ENCODE data around the gene TFDP2. TPM values are rescaled to one million over a fixed set of nuclear protein-coding genes. Genes with fewer than 3 reads are reported as not detected.

TFDP2 gene
- total and polyA plus RNA-seq, 2 donors (not counting 1 experiment from before 2014, with no cell fraction given), result 5.5 to 31.7 TPM

DNA sequence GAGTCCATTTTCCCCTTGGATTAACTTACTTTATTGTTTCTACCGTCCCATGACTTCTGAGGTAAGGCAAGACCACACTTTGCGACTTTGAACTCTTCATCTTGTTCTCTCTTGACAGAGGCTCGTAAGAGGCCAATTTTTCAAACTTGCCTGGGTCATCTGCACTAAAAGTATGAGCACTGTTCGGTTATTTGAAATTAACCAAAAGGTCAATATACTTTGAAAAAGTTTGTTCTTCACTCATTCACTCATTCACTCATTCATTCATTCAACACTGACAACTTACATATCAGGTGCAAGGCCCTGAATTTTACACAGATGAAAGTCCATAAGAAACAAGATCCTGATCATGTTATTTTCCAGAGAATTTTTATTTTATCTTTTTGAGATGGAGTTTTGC lies 215.0 kb downstream of the TFDP2 start:
- no peak for TF ChIP-seq EZH2 (IDR thresholded peaks at IDR 0.05; ENCODE audit: borderline replicate concordance, insufficient read depth, low read depth, low read length, poor library complexity, severe bottlenecking)
- TF ChIP-seq CTCF (IDR thresholded peaks at IDR 0.05), result no peak

DNA sequence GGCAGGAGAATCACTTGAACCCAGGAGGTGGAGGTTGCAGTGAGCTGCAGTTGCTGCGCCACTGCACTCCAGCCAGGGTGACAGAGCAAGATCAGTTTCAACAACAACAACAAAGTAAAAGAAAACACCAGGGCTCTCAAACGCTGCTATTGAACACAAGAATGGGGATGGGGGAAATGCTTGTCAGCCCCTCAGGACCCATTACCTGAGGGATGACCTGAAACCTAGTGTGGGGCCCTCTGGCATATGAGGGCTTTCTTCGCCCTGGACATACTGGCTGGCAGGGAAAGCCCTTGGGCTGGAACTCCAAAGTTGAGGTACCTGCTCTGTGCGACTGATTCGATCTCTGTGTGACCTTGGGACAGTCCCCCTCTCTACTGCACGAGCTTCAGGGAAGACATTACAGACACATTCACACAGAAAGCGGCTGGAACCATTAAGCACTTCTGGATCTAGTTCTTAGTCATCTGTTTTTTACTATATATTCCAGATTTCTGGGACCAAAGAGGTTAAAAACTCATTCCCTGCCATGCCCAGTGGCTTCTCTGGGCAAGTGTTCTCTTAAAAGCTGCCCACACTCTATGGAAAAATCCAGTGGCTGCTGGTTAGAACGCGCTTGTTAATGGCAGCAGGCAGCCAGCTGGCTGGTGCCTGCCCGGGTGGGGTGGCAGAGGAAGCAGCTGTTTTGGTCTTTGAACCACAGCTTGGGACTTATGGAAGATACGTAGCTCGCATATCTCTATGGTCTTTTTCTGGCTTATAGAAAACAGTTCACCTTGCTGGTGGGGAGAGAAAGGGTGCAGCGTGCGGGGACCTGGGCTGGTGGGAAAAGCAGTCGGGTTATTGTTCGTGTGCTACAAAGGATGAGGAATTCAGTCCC lies 215.7 kb downstream of the TFDP2 start:
- no peaks in the 10 kb centered on the region for H4K20me1 ChIP-seq (ENCODE audit: control insufficient read depth, insufficient read depth, low read length, poor library complexity, severe bottlenecking)
- H3K9me3 ChIP-seq (ENCODE audit: control extremely low read depth in 1 of 3, control insufficient read depth in 2 of 3, insufficient read depth in 1 of 3, low read length in 2 of 3), result peaks cover 0 to 3% (median 0%) of the 10 kb centered on the region in 3 donors
- WGBS (ENCODE audit: insufficient coverage), result 54% methylated on average over 11 of the region's 16 CpGs
- no peaks in the 10 kb centered on the region for H3K4me1 ChIP-seq (ENCODE audit: control insufficient read depth in 2 of 2, insufficient read depth in 2 of 2, low read length in 2 of 2)
- H3K79me2 ChIP-seq (ENCODE audit: control insufficient read depth, insufficient read depth, low read length), result no peaks in the 10 kb centered on the region
- ATAC-seq (ENCODE audit: low read depth) (no peak), DNase-seq (no peak)
- CTCF ChIA-PET, result interaction anchor here (1.3 kb wide), 1 partner anchor 21 kb away, joined by 3 read pairs; no protein-coding TSS in a partner anchor
- no peak overlapping the region for H3K4me2 ChIP-seq (replicated peaks; ENCODE audit: low read depth, low read length, poor library complexity, severe bottlenecking)
- no peak overlapping the region for H3K27ac ChIP-seq (ENCODE audit: low read length in 2 of 2)
- Mint-ChIP-seq H3K4me3 (no peak overlapping the region), H3K9me3 (ENCODE audit: insufficient read depth) (no peaks in the 10 kb centered on the region), H3K27ac (no peak overlapping the region), H3K27me3 (no peaks in the 10 kb centered on the region), H3K4me1 (no peaks in the 10 kb centered on the region)
- no peak overlapping the region for H2AFZ ChIP-seq (ENCODE audit: insufficient read depth, low read depth, low read length, poor library complexity, severe bottlenecking)
- H3K9ac ChIP-seq (ENCODE audit: low read length), result no peak overlapping the region
- intact Hi-C loops (cut with micrococcal nuclease), result no loop called here
- no peak overlapping the region for H3K4me3 ChIP-seq (ENCODE audit: control extremely low read depth in 1 of 5, extremely low read depth in 1 of 5, insufficient read depth in 1 of 5, low read depth in 2 of 5, low read length in 4 of 5)
- no peaks in the 10 kb centered on the region for H3K27me3 ChIP-seq (replicated peaks in 1 of 4; ENCODE audit: control extremely low read depth in 1 of 4, control insufficient read depth in 3 of 4, insufficient read depth in 4 of 4, low read length in 3 of 4)
- H3K36me3 ChIP-seq (replicated peaks in 1 of 2; ENCODE audit: control extremely low read depth in 1 of 2, control insufficient read depth in 1 of 2, extremely low read depth in 1 of 2, insufficient read depth in 2 of 2, low read length in 1 of 2), result no peaks in the 10 kb centered on the region
- POLR2A ChIA-PET, result no interaction called here
- TF ChIP-seq EZH2 (IDR thresholded peaks at IDR 0.05; ENCODE audit: borderline replicate concordance, insufficient read depth, low read depth, low read length, poor library complexity, severe bottlenecking) (no peak), CTCF (IDR thresholded peaks at IDR 0.05) (no peak)

More for the DNA sequence above, 215.0 kb downstream of the TFDP2 start:
- H3K27ac ChIP-seq (ENCODE audit: low read length in 2 of 2), result no peak overlapping the region
- H3K4me1 Mint-ChIP-seq, result no peaks in the 10 kb centered on the region
- no peaks in the 10 kb centered on the region for H3K79me2 ChIP-seq (ENCODE audit: control insufficient read depth, insufficient read depth, low read length)
- no peak overlapping the region for H3K9ac ChIP-seq (ENCODE audit: low read length)
- H4K20me1 ChIP-seq (ENCODE audit: control insufficient read depth, insufficient read depth, low read length, poor library complexity, severe bottlenecking), result no peaks in the 10 kb centered on the region
- ChIA-PET POLR2A (no interaction called here), CTCF (interaction anchor here (1.3 kb wide), 1 partner anchor 21 kb away, joined by 3 read pairs; no protein-coding TSS in a partner anchor)
- no peaks in the 10 kb centered on the region for H3K4me1 ChIP-seq (ENCODE audit: control insufficient read depth in 2 of 2, insufficient read depth in 2 of 2, low read length in 2 of 2)
- H3K4me3 ChIP-seq (ENCODE audit: control extremely low read depth in 1 of 5, extremely low read depth in 1 of 5, insufficient read depth in 1 of 5, low read depth in 2 of 5, low read length in 4 of 5), result no peak overlapping the region
- H3K9me3 ChIP-seq (ENCODE audit: control extremely low read depth in 1 of 3, control insufficient read depth in 2 of 3, insufficient read depth in 1 of 3, low read length in 2 of 3), result peaks cover 0 to 3% (median 0%) of the 10 kb centered on the region in 3 donors
- no peaks in the 10 kb centered on the region for H3K27me3 ChIP-seq (replicated peaks in 1 of 4; ENCODE audit: control extremely low read depth in 1 of 4, control insufficient read depth in 3 of 4, insufficient read depth in 4 of 4, low read length in 3 of 4)
- DNase-seq (no peak), ATAC-seq (ENCODE audit: low read depth) (no peak)
- no peak overlapping the region for H3K4me3 Mint-ChIP-seq
- H3K9me3 Mint-ChIP-seq (ENCODE audit: insufficient read depth), result no peaks in the 10 kb centered on the region
- H3K27me3 Mint-ChIP-seq, result no peaks in the 10 kb centered on the region
- no peak overlapping the region for H3K4me2 ChIP-seq (replicated peaks; ENCODE audit: low read depth, low read length, poor library complexity, severe bottlenecking)
- no peak overlapping the region for H2AFZ ChIP-seq (ENCODE audit: insufficient read depth, low read depth, low read length, poor library complexity, severe bottlenecking)
- WGBS (ENCODE audit: insufficient coverage), result 100% methylated on average over 3 of the region's 4 CpGs
- intact Hi-C loops (cut with micrococcal nuclease), result no loop called here
- H3K36me3 ChIP-seq (replicated peaks in 1 of 2; ENCODE audit: control extremely low read depth in 1 of 2, control insufficient read depth in 1 of 2, extremely low read depth in 1 of 2, insufficient read depth in 2 of 2, low read length in 1 of 2), result no peaks in the 10 kb centered on the region
- no peak overlapping the region for H3K27ac Mint-ChIP-seq
